Memory B cell (primary cell): ENCODE results near the gene MAEA.

ENCODE experiments used
- ATAC-seq: fragments of 150-1000 bp; cut with Tn5 transposase; 2 replicates; pipeline ENCODE4 v1.10.0; 2021; ENCODE audit warnings: low read depth, mild to moderate bottlenecking, moderate library complexity
- DNase-seq, 2 donors: peaks; one replicate each; pipeline ENCODE4 v3.0.0; 2022; ENCODE audit warnings: low spot score in 2 of 2
- H3K27ac Mint-ChIP-seq: one replicate; pipeline ENCODE4 v1.8.0; 2022; ENCODE audit warnings: mild to moderate bottlenecking, moderate library complexity, mixed read lengths
- H3K27me3 Mint-ChIP-seq: one replicate; pipeline ENCODE4 v1.8.0; 2022; ENCODE audit warnings: mixed read lengths
- H3K36me3 Mint-ChIP-seq: one replicate; pipeline ENCODE4 v1.8.0; 2022; ENCODE audit warnings: mild to moderate bottlenecking, mixed read lengths
- H3K4me1 Mint-ChIP-seq: one replicate; pipeline ENCODE4 v1.8.0; 2022; ENCODE audit warnings: mixed read lengths
- H3K4me3 Mint-ChIP-seq: one replicate; pipeline ENCODE4 v1.8.0; 2022; ENCODE audit warnings: mild to moderate bottlenecking, moderate library complexity, mixed read lengths
- H3K9me3 Mint-ChIP-seq: one replicate; pipeline ENCODE4 v1.8.0; 2022; ENCODE audit warnings: mixed read lengths

Gene MAEA

DNA sequence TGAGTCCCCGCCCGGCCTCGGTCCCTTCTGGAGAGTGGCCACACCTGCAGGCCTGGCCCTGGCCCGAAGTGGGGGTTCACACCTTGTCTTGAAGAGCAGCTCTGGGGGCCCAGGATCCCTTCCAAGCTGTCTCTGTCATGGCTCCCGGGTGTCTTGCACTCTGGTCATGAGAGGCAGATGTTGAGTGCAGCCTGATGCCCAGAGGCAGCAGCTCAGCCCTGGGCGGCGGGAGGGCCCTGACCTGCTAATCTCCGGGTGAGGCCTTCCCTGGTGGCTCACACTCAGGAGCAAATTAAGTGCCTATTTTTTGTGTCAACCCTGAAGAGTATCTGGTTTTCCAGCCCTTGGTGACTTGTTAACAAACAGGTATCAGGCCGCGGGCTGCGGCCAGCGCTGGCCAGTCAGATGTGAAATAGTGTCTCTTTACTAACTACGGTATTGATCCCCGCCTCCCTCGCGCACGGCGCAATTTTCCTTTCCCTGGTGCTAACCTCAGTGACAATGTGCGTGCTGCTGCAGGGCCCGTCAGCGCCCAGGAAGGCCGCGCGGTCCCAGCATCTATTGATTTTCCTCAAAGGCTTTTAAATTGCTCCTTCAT lies 92.4 kb downstream of the MAEA start:
- H3K9me3 Mint-ChIP-seq, result no peaks in the 10 kb centered on the region
- H3K27me3 Mint-ChIP-seq, result no peaks in the 10 kb centered on the region
- no peak for ATAC-seq
- H3K4me1 Mint-ChIP-seq, result no peaks in the 10 kb centered on the region
- peaks cover 9% of the 10 kb centered on the region for H3K36me3 Mint-ChIP-seq
- no peak overlapping the region for H3K4me3 Mint-ChIP-seq
- no peak overlapping the region for H3K27ac Mint-ChIP-seq
- DNase-seq, result no peak

DNA sequence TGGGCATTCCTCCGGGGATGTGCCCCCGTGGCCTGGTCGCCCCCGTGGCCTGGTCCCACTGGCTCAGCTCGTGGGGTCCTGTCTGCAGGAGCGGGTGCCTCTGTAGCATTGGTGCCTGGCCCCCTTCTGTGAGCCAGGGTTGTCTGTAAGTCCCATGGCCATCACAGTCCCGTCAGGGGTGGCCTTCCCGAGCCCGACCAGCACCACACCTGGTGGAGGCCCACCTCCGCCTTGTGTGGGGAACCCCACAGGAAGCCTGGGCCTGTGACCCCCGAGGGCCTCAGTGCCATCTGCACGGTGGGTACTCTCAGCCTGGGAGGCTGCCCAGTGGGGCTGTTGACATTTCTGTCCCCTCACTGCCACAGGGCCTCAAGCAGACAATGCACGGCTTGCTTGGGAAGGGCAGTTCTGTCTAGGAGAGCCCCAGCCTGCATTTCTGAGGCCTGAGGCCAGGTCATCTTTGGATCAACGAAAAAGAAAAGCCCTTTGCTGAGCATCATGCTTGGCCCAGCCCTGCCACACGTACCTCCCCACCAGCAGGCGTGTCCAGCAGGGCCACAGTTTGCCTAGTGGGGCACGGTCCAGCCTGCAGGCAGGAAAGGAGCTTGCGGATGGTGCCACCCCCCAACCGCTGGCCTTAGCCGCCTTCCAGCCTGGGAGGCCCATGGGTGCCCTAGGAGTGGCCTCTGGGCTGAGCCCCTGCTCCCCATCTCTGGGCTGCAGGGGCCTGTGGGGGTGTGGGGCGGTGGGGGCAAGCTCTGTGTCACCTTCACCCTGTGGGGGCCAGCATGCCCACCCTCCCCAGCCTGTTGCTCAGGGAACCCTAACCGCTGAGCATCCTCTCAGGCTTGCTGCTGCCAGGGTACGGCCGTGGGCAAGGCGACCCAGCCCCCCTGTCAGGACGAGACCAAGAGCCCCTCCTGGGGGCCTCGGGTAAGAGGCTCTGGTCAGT lies 93.4 kb downstream of the MAEA start:
- H3K27ac Mint-ChIP-seq, result no peak overlapping the region
- ATAC-seq, result no peak
- no peak overlapping the region for H3K4me3 Mint-ChIP-seq
- H3K36me3 Mint-ChIP-seq, result peaks cover 16% of the 10 kb centered on the region
- no peak for DNase-seq
- no peaks in the 10 kb centered on the region for H3K27me3 Mint-ChIP-seq
- H3K4me1 Mint-ChIP-seq, result no peaks in the 10 kb centered on the region
- peaks cover 2% of the 10 kb centered on the region for H3K9me3 Mint-ChIP-seq

DNA sequence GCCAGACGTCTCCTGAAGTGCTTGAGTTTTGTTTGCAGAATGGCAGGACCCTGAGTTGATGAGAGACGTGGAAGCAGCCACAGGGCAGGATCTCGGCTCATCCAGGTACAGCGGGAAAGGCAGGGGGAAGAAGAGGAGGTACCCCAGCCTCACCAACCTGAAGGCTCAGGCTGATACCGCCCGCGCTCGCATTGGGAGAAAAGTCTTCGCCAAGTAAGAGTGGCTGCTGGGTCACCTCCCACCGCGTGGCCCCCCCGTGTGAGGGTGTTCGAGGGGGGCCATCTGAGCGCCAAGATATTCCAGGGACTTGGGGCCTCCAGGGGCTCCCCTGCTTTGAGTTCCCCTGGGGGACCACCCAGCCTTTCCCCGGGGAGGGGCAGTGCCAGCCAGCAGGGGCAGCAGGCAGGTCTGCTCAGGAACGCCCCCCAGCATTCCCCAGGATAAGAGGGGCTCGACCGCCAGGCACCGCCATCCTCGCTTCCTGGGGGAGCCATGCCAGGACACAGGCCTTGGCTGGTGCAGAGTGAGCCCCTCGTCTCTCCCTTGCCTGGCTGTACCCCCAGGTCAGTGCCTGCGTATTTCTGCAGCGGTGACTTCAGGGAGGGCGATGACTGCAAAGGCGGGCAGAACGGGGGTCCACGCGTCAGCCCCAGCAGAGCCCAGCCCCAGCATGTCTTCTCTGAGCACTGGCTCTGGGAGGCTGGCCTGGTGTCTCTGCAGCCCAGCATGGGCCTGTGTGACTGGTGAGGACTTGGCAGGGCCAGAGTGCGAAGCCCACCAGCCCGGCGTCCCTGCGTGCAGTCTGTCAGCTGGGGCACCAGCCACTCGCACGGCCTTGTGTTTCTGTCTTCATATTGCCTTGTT lies 94.3 kb downstream of the MAEA start:
- DNase-seq, result no peak
- Mint-ChIP-seq H3K27me3 (no peaks in the 10 kb centered on the region), H3K9me3 (peaks cover 8% of the 10 kb centered on the region), H3K27ac (no peak overlapping the region), H3K36me3 (peaks cover 23% of the 10 kb centered on the region), H3K4me3 (no peak overlapping the region), H3K4me1 (no peaks in the 10 kb centered on the region)
- ATAC-seq, result no peak

DNA sequence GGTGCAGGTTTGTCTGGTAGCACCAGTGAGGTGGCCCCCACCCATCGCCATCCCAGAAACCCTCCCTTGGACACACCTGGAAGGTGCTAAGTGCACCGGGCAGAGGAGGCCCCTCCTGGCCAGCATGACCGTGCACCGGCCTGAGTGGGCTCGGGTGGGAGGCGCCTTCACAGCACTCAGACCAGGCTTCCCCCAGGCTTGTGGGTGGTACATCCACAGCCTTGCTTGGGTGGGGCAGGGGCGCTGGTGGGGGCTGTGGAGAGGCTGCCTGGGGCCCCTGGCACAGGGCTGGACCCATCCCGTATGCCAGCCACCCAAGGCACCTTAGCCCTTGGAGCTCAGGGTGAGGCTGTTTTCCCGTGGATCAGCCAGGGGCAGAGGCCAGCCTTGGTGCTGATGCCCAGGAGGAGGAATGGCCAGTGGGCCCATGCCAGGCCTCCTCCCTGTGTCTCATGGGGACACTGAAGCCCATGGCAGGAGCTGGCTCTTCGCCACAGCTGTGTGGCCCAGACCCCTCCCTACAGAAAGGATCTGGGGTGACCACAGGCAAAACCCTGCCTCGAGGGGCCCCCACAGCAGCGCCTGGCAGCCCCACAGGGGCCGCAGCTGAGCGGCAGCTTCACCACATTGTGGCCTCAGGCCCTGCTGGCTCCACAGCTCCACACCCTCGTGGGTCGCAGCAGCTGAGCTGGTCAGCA lies 95.1 kb downstream of the MAEA start:
- no peak for DNase-seq
- Mint-ChIP-seq H3K9me3 (peaks cover 10% of the 10 kb centered on the region), H3K4me3 (no peak overlapping the region), H3K4me1 (no peaks in the 10 kb centered on the region), H3K27me3 (no peaks in the 10 kb centered on the region), H3K36me3 (peaks cover 28% of the 10 kb centered on the region), H3K27ac (no peak overlapping the region)
- no peak for ATAC-seq

DNA sequence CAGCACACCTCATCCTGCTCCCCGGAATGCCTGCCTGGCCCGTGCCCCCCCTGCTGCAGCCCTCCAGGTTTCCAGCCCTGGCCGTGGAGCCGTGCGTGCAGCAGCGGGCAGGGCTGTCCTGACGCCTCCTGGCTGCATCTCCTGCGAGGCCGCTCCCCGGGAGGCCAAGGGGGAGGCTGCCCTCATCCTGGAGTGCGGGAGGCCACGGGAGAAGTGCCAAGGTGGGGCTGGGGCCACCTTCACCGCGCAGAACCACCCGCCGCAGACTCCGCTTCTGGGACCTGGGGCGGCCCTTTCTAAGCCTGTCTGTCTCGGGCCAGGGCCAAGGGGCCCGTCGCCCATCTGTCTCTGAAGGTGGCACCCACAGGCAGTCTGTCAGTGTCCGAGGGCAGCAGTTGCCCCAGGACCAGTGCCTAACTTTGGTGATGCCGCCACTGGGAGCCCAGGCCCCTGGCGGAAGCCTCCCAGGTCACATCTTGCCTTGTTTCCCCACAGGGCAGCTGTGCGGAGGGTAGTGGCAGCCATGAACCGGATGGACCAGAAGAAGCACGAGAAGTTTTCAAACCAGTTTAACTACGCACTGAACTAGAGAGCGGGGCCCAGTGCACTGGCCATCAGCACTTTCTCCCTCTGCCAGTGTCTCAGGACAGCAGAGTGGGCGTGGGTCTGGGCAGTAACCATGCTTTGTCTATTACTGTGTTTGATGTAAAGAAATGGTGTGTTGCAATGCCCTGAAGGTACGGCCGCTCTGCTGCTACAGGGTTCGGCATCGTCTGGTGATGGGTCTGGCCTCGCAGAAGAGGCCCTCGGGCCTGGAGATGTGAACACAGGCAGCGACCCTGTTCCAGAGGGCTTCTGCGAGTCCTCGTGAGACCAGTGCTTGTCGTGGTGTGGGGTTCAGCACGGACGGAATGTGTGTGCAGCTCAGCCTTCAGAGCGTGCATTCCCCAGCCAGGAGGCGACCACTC lies 96.0 kb downstream of the MAEA start:
- no peak overlapping the region for H3K4me3 Mint-ChIP-seq
- no peak for ATAC-seq
- H3K36me3 Mint-ChIP-seq, result peaks cover 29% of the 10 kb centered on the region
- H3K27ac Mint-ChIP-seq, result no peak overlapping the region
- H3K27me3 Mint-ChIP-seq, result no peaks in the 10 kb centered on the region
- peaks cover 12% of the 10 kb centered on the region for H3K9me3 Mint-ChIP-seq
- DNase-seq, result no peak
- no peaks in the 10 kb centered on the region for H3K4me1 Mint-ChIP-seq
